Germinal center (tissue), 1 donor: ENCODE measurements around the gene PAOX.
"Not testable (repeated sequence)": the region's sequence is repeated elsewhere in the genome, so short reads cannot be mapped to it uniquely, and the experiment has no call there.

ENCODE experiments used
- DNase-seq: peaks from one replicate; pipeline ENCODE4 v3.0.0; 2012; ENCODE audit warnings: mixed read lengths, low spot score

The PAOX gene

GRCh38 chr10:133405844-133406527, 26.9 kb downstream of the PAOX start:
- DNase-seq = no peak

GRCh38 chr10:133411523-133412380, 32.7 kb downstream of the PAOX start:
- no peak for DNase-seq

GRCh38 chr10:133412381-133412711, 33.3 kb downstream of the PAOX start:
- no peak for DNase-seq

GRCh38 chr10:133414401-133414800, 35.3 kb downstream of the PAOX start:
- not testable (repeated sequence) for DNase-seq

DNA sequence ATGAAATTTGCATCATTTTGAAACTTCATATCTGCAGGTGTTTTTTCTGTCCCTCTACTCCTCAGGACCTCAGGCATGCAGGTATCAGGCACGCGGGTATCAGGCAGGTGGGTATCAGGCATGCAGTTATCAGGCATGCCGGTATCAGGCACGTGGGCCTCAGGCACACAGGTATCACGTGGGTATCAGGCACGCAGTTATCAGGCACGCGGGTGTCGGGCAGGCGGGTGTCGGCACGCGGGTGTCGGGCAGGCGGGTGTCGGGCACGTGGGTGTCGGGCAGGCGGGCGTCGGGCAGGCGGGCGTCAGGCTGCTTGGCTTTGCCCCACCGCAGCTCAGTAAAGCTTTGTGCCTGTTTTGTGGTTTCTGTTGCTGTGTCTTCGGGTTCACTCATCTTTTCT, 36.7 kb downstream of the PAOX start:
- DNase-seq = no peak

- no peak for DNase-seq
Measured at GRCh38 chr10:133418289-133418993, 39.4 kb downstream of the PAOX start.

DNA sequence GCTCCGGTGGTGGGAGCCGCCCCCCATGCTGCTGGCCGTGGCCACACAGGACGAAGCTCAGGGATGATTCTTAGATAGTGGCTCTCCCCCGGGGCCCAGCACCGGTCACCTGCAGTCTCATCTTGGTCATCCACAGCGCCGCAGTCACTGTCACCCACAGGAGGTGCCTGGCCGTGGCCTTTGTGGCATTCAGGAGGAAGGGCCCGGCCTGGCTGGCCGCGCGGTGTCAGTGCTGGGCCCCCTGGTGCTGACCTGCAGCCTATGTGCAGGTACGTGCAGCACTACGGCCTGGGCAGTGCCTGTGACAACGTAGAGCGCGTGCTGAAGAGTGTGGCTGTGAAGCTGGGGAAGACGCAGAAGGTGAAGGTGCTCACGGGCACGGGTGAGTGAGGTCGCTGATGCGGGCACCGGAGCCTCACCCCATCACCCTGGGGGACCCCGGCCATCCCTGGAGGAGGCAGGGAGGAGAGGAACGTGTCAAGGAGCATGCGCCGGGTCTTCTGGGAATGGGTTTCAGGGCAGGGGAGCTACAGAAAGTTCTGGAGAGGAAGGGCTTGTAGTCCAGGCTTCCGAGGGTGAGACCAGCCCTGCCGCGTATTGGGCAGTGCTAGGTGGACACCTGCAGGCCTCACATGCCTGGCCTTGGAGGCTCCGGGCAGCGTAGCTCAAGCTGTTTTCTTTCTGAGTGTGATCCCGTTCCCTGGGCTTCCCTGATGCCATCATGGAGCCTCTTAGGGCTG, 40.3 kb downstream of the PAOX start:
- DNase-seq = no peak

- no peak for DNase-seq
Measured at GRCh38 chr10:133420028-133420427, 41.0 kb downstream of the PAOX start.

DNA sequence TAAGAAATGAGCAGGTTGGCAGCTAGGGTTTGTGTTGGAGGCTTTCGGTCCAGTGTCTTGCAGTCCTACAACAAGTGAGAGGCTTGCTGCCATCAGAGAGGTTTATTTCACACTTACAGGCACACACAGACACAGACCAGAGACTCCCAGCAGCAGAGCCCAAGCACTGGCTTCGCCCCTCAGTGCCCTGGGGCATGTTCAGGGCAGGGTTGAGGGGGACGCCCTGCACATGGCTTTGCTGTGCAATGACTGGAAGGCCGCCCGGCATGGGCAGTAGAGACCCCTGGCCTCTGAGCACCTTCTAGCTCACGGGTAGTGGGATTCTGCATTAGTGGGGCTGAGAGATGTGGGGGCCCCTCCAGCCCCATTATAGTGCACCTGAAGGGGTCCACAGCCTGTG, 41.5 kb downstream of the PAOX start:
- DNase-seq = no peak

GRCh38 chr10:133421336-133422222, 42.5 kb downstream of the PAOX start:
- peak; percentile 3 for DNase-seq

DNA sequence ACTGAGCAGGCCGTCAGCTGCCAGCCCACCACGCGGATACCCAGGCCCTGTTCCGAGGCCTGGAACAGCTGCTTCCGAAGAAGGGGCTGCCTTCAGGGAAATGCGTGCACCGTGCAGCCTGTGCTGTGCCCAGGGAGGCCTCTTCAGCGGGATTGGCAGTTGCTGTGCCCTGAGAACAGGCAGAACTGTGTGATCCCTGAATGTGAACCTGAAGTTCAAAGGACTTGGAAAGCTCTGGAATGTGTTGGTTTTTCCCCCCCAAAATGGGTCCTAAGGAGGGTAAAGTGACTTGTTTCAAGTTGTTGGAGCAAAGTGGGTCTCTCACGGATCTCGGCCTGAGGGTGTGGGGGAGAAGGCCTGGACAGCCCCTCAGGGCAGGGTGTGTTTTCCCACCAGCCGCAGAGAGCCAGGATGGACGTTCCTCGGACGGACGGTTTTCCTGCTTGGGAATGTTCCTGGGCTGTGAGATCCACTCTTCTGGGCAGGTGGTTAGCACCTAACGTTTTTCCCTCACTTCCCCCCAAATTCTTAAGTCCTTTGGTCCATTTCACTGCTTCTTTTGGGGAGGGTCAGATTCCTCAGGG, 43.3 kb downstream of the PAOX start:
- no peak for DNase-seq

GRCh38 chr10:133422807-133423771, 44.0 kb downstream of the PAOX start:
- no peak for DNase-seq

DNA sequence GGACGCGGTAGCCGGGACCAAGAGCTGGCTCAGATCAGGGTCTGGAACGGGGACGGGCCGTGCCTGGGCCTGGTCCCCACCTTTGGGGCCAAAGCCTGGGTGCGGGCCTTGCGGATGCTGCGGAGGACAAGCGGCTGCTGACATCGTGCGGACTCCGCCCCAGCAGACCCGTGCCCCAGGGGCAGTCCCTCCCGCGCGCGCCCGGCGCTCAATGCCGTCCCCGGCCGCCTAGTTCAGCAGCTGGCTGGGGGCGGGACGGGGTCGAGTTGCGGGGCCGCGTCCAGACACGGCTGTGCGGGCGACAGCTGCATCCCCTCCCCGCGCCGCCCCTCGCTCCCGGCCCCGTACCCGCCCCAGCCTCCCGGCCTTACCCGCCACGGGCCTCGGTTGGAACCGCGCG, 45.0 kb downstream of the PAOX start:
- DNase-seq = not testable (repeated sequence)

- not testable (repeated sequence) for DNase-seq
Measured at GRCh38 chr10:133424601-133425000, 45.5 kb downstream of the PAOX start, which contains the start of gene SPRN. TSS of gene SPRN (minus strand) at chr10:133424625. CDS start at chr10:133423681, 944 bp downstream.

DNA sequence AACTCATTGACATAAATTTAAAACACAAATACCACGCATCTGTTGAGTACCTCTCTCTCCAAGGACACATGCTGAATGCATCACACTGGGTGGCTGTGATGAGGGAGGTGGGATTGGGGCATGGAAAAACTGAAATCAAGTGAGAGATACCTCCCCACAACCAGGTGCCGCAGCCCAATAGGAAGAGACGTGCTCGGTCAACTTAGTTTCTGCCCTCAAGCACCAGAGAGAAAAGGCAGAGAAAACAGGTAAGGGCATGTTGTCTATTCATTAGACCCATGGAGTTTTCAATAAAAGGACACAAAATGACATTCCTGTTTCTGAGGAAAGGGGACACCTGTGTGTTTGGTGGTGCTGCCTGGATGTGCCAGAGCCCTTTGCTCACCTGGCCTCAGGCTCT, 50.5 kb downstream of the PAOX start:
- DNase-seq = not testable (repeated sequence)

DNA sequence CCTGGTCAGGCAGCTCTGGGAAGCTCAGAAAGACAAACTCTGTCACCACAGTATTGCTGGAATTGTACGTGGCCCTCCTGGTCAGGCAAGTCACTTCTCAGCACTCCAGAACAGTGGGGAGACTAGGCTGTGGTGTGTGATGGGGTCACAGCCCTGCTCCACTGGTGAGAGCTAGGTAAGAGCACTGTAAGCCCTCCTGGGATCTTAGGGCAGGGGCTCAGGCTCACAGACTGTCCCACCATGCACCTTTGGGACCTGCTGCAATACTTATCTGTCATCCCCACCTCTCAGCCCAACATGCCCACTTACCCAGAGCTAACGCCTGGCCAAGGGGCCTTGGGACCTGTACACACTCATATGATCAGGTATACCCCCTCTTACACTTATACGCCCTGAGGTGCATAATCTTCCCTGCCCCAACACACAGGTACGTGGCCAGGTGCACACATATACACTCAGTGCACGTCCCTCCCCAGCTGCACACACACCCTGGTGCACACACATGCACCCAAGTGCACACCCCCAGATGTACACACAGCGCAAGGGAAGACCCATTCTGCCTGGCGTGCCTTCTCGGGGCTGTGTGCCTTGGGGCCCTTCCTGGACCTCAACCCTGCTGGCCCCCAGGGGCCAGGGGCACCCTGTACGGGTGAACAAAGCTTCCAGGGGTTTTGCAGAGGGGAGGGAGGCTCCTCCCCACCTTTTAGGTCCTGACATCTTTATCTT, 53.0 kb downstream of the PAOX start:
- DNase-seq = not testable (repeated sequence)

- DNase-seq = not testable (repeated sequence)
Measured at GRCh38 chr10:133432789-133433188, 53.7 kb downstream of the PAOX start.

- peak; percentile 58 for DNase-seq
Measured at GRCh38 chr10:133438711-133439273, 59.7 kb downstream of the PAOX start.
